Measurements from ENCODE around the gene MARF1.
A peak's percentile ranks its signal among the peaks of the same experiment; 100 is the strongest.
"Not testable (repeated sequence)": the region's sequence is repeated elsewhere in the genome, so short reads cannot be mapped to it uniquely, and the experiment has no call there.

The MARF1 gene, protein sequence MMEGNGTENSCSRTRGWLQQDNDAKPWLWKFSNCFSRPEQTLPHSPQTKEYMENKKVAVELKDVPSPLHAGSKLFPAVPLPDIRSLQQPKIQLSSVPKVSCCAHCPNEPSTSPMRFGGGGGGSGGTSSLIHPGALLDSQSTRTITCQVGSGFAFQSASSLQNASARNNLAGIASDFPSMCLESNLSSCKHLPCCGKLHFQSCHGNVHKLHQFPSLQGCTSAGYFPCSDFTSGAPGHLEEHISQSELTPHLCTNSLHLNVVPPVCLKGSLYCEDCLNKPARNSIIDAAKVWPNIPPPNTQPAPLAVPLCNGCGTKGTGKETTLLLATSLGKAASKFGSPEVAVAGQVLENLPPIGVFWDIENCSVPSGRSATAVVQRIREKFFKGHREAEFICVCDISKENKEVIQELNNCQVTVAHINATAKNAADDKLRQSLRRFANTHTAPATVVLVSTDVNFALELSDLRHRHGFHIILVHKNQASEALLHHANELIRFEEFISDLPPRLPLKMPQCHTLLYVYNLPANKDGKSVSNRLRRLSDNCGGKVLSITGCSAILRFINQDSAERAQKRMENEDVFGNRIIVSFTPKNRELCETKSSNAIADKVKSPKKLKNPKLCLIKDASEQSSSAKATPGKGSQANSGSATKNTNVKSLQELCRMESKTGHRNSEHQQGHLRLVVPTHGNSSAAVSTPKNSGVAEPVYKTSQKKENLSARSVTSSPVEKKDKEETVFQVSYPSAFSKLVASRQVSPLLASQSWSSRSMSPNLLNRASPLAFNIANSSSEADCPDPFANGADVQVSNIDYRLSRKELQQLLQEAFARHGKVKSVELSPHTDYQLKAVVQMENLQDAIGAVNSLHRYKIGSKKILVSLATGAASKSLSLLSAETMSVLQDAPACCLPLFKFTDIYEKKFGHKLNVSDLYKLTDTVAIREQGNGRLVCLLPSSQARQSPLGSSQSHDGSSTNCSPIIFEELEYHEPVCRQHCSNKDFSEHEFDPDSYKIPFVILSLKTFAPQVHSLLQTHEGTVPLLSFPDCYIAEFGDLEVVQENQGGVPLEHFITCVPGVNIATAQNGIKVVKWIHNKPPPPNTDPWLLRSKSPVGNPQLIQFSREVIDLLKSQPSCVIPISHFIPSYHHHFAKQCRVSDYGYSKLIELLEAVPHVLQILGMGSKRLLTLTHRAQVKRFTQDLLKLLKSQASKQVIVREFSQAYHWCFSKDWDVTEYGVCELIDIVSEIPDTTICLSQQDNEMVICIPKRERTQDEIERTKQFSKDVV (N-terminal part only)

GRCh38 chr16:15643048-15643945, at the start of gene MARF1:
Gene MARF1, minus strand, starts transcription at chr16:15643154. Its CDS starts 3,921 bp downstream, at chr16:15639233.
- peak; percentile 100 for DNase-seq

- not testable (repeated sequence) for DNase-seq
These were observed 49.6 kb upstream of the MARF1 start for GRCh38 chr16:15692508-15692907.

DNA sequence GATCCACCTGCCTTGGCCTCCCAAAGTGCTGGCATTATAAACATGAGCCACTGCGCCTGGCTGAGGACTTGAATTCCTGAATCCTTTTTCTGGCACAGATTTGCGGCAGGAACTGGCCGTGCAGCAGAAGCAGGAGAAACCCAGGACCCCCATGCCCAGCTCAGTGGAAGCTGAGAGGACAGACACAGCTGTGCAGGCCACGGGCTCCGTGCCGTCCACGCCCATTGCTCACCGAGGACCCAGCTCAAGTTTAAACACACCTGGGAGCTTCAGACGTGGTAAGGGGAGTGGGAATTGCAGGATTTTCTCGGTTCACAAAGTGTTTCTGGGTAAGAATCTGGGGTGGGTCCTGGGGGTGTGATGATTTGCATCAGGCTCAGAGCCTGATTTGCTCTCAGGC, 48.1 kb upstream of the MARF1 start:
- no peak for DNase-seq

DNA sequence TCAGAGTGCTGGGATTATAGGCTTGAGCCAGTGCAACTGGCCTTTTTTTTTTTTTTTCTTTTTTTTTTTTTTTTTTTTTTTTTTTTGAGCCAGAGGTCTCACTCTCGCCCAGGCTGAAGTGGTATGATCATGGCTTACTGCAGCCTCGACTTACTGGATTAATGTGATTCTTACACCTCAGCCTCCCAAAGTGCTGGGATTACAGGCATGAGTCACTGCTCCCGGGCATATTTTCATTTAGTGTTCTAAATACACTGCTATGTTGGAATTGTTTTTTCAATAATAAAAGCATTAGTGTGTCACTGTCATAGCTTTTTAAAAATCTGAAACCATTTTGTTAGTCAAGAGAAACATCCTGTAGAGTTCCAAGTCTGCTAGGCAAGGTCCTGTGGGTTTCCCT, 47.3 kb upstream of the MARF1 start:
- DNase-seq = no peak

DNA sequence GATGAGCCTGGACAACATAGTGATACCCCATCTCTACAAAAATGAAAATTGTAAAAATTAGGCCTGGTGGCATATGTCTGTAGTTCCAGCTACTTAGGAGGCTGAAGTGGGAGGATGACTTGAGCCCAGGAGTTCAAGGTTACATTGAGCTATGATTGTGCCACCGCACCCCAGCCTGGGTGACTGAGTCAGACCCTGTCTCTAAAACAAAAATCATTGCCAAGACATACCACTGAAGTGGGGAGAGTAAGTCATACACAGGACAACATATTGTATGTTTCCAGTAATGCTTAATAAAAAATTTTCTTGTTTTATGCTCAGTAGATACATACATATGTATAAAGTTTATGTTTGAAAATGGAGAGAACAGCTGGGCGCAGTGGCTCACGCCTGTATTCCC, 46.3 kb upstream of the MARF1 start:
- DNase-seq = no peak

DNA sequence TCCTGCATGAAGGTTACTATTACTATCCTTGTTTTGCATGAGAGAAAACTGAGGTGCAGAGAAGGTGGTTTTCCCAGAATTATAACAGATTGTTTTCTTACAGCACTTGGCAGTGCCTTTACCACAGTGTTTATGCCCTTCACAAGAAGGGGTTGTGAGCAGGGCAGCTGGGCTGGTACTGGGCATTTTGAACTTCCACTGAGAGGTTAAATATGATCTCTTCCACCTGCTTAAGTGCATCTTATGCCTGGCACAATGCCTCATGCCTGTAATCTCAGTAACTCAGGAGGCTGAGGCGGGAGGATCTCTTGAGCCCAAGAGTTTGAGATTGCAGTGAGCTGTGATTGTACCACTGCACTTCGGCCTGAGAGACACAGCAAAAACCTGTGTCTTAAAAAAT, 43.3 kb upstream of the MARF1 start:
- no peak for DNase-seq

- DNase-seq = no peak
These were observed 39.2 kb upstream of the MARF1 start for GRCh38 chr16:15682105-15682570.

- DNase-seq = no peak
These were observed 34.5 kb upstream of the MARF1 start for GRCh38 chr16:15677447-15677846.

DNA sequence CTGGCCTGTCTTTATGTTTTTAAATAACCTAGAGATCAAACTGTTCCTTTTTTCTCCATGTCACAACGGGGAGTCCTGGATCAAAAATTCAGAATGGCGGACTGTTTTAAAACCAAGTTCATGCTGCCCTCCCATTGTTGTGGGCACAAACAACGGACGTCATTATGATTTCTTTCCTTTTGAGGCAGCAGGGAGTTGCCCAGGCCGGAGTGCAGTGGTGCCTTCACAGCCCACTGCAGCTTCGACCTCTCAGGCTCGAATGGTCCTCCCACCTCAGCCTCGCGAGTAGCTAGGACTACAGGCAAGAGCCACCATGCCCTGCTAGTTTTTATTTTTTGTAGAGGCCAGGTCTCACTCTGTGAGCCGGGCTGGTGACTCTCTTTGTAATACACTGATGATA, 33.6 kb upstream of the MARF1 start:
- no peak for DNase-seq

DNA sequence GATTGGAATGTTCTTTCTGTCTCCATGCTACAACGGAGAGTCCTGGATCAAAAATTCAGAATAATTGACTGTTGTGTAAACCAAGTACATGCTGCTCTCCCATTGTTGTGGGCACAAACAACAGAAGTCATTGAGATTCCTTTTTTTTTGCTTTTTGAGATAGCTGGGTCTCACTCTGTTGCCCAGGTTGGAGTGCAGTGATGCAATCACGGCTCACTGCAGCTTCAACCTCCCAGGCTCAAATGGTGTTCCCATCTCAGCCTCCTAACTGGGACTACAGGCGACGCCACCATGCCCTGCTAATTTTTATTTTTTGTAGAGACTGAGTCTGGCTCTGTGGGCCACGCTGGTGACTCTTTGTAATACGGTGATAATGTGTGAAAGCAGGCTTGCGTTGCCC, 31.6 kb upstream of the MARF1 start:
- DNase-seq = no peak

GRCh38 chr16:15672514-15673167, 29.7 kb upstream of the MARF1 start:
- DNase-seq = peak; percentile 33

DNA sequence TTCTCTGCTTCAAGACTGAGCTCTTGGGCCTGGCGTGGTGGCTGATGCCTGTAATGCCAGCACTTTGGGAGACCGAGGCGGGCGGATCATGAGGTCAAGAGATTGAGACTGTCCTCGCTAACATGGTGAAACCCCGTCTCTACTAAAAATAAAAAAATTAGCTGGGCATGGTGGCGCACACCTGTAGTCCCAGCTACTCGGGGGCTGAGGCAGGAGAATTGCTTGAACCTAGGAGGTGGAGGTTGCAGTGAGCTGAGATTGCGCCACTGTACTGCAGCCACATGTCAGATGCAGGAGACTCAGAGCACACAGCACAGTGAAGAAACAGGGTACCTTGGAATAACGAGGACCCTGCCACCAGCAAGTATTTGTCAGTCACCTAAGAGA, 29.2 kb upstream of the MARF1 start:
- not testable (repeated sequence) for DNase-seq

GRCh38 chr16:15671530-15672117, 28.7 kb upstream of the MARF1 start:
- DNase-seq = no peak

GRCh38 chr16:15667091-15667742, 24.3 kb upstream of the MARF1 start:
- no peak for DNase-seq

DNA sequence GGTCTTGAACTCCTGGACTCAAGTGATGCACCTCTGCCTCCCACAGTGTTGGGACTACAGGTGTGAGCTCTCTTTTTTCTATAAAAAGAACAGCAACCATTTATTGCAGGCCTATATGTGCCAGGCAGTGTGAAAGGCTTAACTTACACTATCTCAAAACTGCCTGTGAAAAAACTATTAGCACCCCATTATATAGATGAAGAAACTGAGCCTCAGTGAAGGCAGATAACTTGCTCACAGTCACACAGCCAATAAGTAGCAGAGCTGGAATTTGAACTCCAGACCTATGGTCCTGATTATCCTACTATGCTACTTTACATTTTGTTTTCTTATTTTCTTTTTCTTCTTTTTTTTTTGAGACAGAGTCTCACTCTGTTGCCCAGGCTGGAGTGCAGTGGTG, 22.2 kb upstream of the MARF1 start:
- DNase-seq = no peak

DNA sequence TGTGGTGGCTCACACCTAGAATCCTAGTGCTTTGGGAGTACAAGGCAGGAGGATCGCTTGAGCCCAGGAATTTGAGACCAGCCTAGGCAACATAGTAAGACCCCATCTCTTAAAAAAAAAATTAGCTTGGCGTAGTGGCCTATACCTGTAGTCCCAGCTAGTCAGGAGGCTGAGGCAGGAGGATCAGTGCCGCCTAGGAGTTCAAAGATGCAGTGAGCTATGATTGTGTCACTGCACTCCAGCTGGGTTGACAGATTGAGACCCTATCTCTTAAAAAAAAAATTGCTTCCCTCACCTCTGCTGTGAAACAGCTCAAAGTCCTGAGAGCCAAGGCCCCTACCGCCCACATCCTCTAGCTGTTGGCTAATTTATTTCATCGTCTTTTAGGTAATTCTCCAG, 17.2 kb upstream of the MARF1 start:
- no peak for DNase-seq

DNA sequence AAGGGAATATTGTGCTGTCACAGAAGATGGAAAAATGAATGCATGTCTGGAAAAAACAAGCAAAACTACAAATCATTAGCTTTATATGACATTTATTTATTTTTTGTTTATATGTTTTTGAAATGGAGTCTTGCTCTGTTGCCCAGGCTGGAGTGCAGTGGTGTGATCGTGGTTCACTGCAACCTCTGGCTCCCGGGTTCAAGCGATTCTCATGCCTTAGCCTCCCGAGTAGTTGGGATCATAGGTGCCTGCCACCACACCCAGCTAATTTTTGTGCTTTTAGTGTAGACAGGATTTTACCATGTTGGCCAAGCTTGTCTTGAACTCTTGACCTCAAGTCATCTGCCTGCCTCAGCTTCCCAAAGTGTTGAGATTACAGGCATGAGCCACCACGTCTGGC, 15.6 kb upstream of the MARF1 start:
- no peak for DNase-seq

- no peak for DNase-seq
These were observed 15.2 kb upstream of the MARF1 start for GRCh38 chr16:15658149-15658548.

DNA sequence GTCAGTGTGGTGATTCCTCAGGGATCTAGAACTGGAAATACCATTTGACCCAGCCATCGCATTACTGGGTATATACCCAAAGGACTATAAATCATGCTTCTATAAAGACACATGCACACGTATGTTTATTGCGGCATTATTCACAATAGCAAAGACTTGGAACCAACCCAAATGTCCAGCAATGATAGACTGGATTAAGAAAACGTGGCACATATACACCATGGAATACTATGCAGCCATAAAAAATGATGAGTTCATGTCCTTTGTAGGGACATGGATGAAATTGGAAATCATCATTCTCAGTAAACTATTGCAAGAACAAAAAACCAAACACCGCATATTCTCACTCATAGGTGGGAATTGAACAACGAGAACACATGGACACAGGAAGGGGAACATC, 12.6 kb upstream of the MARF1 start:
- not testable (repeated sequence) for DNase-seq

GRCh38 chr16:15654591-15654990, 11.6 kb upstream of the MARF1 start:
- no peak for DNase-seq

DNA sequence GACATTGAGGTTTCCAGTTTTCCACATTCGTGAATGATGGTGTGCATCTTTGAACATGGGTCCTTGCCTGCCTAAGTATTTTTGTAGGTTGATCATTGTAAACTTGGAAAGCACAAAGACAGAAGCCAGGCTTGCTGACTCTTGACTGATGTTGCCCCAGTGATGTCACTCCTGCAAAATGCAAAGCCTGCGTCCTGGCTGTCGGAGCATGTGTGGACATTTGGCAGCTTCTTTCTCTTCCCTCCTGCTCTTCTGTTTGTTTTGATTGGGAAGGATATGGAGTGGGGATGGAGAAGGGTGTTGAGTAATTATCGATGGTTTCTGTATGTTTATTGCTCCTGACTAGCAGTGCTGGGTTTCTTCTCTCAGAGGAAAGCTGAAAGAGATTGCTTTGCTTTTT, 10.3 kb upstream of the MARF1 start:
- no peak for DNase-seq
